H54 (cell line): ENCODE results near the gene RARG.

Experiments
- DNase-seq: peaks from one replicate; pipeline ENCODE4 v3.0.0; 2011; ENCODE audit warnings: low spot score, mixed read lengths; ENCODE audit not compliant: insufficient read length
- FAIRE-seq: peaks from 3 replicates; lab custom pipeline; 2011; peaks lifted over from hg19 to GRCh38; lab: Jason Lieb, UNC
- POLR2A ChIP-seq: IDR thresholded peaks from 2 replicates; pipeline ENCODE4 v1.6.1; 2011; ENCODE audit warnings: low read depth, mild to moderate bottlenecking, low read length

Gene RARG

GRCh38 chr12:53231921-53232645, at the start of gene RARG:
Gene RARG, minus strand, starts transcription at chr12:53232209. Its CDS starts 4,664 bp downstream, at chr12:53227545.
- FAIRE-seq: no peak
- TF ChIP-seq POLR2A: peak; percentile 40; the same call in 1 of the 2 replicates
- DNase-seq: peak; percentile 75

- TF ChIP-seq POLR2A: no peak
- DNase-seq (no peak), FAIRE-seq (no peak)
Observed at GRCh38 chr12:53279888-53280498, 48.0 kb upstream of the RARG start.

- FAIRE-seq: no peak
- no peak for TF ChIP-seq POLR2A
- no peak for DNase-seq
Observed at GRCh38 chr12:53279283-53279869, 47.4 kb upstream of the RARG start.

GRCh38 chr12:53277981-53278380, 46.0 kb upstream of the RARG start:
- no peak for TF ChIP-seq POLR2A
- FAIRE-seq (no peak), DNase-seq (no peak)

GRCh38 chr12:53276511-53276910, 44.5 kb upstream of the RARG start:
- no peak for TF ChIP-seq POLR2A
- FAIRE-seq: no peak

GRCh38 chr12:53274445-53274844, 42.4 kb upstream of the RARG start:
- no peak for TF ChIP-seq POLR2A
- DNase-seq (no peak), FAIRE-seq (no peak)

More at GRCh38 chr12:53276511-53276910, 44.5 kb upstream of the RARG start:
- DNase-seq: no peak

- no peak for FAIRE-seq
- TF ChIP-seq POLR2A: no peak
Observed at GRCh38 chr12:53268630-53269562, 36.9 kb upstream of the RARG start.

GRCh38 chr12:53267999-53268629, 36.1 kb upstream of the RARG start, which contains the start of gene ESPL1:
Gene ESPL1, plus strand, starts transcription at chr12:53268299. Its CDS starts 468 bp downstream, at chr12:53268767.
- DNase-seq (peak; percentile 78), FAIRE-seq (no peak)
- peak; percentile 53; the same call in 1 of the 2 replicates for TF ChIP-seq POLR2A

More at GRCh38 chr12:53268630-53269562, 36.9 kb upstream of the RARG start:
- no peak for DNase-seq

- FAIRE-seq (no peak), DNase-seq (no peak)
- TF ChIP-seq POLR2A: no peak
Observed at GRCh38 chr12:53267306-53267998, 35.4 kb upstream of the RARG start.

- DNase-seq: no peak
- no peak for TF ChIP-seq POLR2A
- no peak for FAIRE-seq
Observed at GRCh38 chr12:53265783-53266182, 33.8 kb upstream of the RARG start.

- FAIRE-seq (no peak), DNase-seq (no peak)
- TF ChIP-seq POLR2A: no peak
Observed at GRCh38 chr12:53259891-53260290, 27.9 kb upstream of the RARG start.
